Activated CD4-positive, alpha-beta memory T cell treated with anti-CD3 and anti-CD28 coated beads, Interleukin-2, amount 10 ng/mL, durations not matched to agents 7 days and 5 days (primary cell): ENCODE results near the gene HMGCLL1. TPM values are rescaled to one million over a fixed set of nuclear protein-coding genes. Genes with fewer than 3 reads are reported as not detected.

Source experiments
- CTCF ChIA-PET: fragments of 350-600 bp; sonication (Branson Sonifier 250); formaldehyde crosslinking; loops from one replicate; lab custom pipeline; 2021; ENCODE audit warnings: antibody characterized with exemption, inconsistent platforms; lab: Charles Lee
- POLR2A ChIA-PET: fragments of 350-600 bp; sonication (Branson Sonifier 250); formaldehyde crosslinking; loops from one replicate; lab custom pipeline; 2021; ENCODE audit warnings: antibody characterized with exemption; lab: Charles Lee
- DNase-seq: peaks from one replicate; pipeline ENCODE4 v3.0.0-alpha.2; 2020
- H3K27ac Mint-ChIP-seq: one replicate; pipeline ENCODE4 v1.8.0; 2021; ENCODE audit warnings: mild to moderate bottlenecking, mixed read lengths
- H3K27me3 Mint-ChIP-seq: one replicate; pipeline ENCODE4 v1.8.0; 2021; ENCODE audit warnings: mixed read lengths
- H3K36me3 Mint-ChIP-seq: one replicate; pipeline ENCODE4 v1.8.0; 2021; ENCODE audit warnings: low read depth, mixed read lengths
- H3K4me1 Mint-ChIP-seq: one replicate; pipeline ENCODE4 v1.8.0; 2021; ENCODE audit warnings: mixed read lengths
- H3K4me3 Mint-ChIP-seq: one replicate; pipeline ENCODE4 v1.8.0; 2021; ENCODE audit warnings: mild to moderate bottlenecking, mixed read lengths
- H3K9me3 Mint-ChIP-seq: one replicate; pipeline ENCODE4 v1.8.0; 2021; ENCODE audit warnings: mixed read lengths
- total RNA-seq, 2 experiments: library from RNA; stranded (reverse); gene quantifications; one replicate each; pipeline ENCODE4 v1.2.3, GENCODE V29; 2021

The HMGCLL1 gene
- total RNA-seq, 2 experiments from 2014 or later: not detected

DNA sequence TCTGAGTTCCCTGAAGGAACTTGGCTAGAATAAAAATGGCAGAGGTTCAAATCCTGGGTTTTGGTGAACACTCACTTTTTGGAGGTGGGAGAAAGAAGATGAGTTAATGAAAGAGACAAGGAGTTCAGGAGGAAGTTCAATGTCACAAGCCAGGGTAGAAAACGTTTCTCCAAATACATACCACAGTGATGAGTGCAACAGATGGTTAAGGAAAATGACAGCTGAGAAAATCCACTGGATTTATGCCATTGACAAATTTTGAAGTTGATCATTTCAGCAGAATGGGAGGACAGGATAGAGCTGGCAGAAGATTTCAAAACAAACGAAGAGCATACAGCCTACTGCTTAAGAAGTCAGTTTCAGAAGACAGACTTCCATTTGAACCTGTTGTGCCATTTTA lies 129.0 kb downstream of the HMGCLL1 start:
- ChIA-PET POLR2A (no interaction called here), CTCF (no interaction called here)
- Mint-ChIP-seq H3K9me3 (peaks cover 2% of the 10 kb centered on the region), H3K4me3 (no peak overlapping the region), H3K27ac (no peak overlapping the region), H3K27me3 (no peaks in the 10 kb centered on the region), H3K4me1 (no peaks in the 10 kb centered on the region), H3K36me3 (no peaks in the 10 kb centered on the region)
- DNase-seq: no peak

DNA sequence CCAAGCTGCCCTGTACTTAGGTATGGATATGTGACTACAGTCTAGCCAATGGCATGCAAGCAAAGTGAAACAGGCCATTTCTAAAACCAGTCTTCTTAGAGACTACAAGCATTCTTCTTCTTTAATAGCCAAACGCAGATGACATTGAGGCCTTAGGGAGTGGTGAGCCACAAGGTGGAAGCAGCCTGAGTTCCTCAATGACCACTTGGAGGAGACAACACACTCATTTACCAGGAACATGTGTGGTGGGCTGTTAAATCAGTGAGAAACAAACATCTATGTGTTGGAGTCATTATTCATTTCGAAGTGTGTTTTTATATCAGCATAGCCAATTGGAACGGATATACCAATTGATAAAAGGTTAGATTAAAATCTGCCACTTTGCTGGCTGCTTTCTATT lies 129.8 kb downstream of the HMGCLL1 start:
- peaks cover 2% of the 10 kb centered on the region for H3K9me3 Mint-ChIP-seq
- no peaks in the 10 kb centered on the region for H3K36me3 Mint-ChIP-seq
- no peaks in the 10 kb centered on the region for H3K4me1 Mint-ChIP-seq
- H3K27me3 Mint-ChIP-seq: no peaks in the 10 kb centered on the region
- no peak overlapping the region for H3K27ac Mint-ChIP-seq
- H3K4me3 Mint-ChIP-seq: no peak overlapping the region
- CTCF ChIA-PET: no interaction called here
- POLR2A ChIA-PET: no interaction called here
- no peak for DNase-seq

DNA sequence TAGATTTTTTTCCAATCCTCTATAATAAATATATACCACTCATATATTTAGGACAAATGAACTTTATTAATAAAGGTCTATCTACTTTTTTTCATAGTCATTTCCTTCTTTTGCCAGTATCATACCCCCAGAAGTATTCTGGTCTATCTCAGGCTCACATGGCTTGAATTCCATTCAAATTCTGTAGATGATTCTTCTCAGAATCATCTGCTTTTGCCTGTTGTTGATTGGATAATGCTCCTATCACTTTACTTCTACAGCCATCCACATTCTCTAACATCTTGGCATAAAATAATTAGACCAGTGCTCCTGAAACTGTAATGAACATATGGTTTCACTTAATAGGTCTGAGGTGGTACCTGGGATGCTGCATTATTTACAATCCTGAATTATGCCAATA lies 130.5 kb downstream of the HMGCLL1 start:
- no peak overlapping the region for H3K27ac Mint-ChIP-seq
- no peaks in the 10 kb centered on the region for H3K4me1 Mint-ChIP-seq
- H3K36me3 Mint-ChIP-seq: no peaks in the 10 kb centered on the region
- peaks cover 2% of the 10 kb centered on the region for H3K9me3 Mint-ChIP-seq
- CTCF ChIA-PET: no interaction called here
- POLR2A ChIA-PET: no interaction called here
- no peak overlapping the region for H3K4me3 Mint-ChIP-seq
- H3K27me3 Mint-ChIP-seq: no peaks in the 10 kb centered on the region
- DNase-seq: no peak

DNA sequence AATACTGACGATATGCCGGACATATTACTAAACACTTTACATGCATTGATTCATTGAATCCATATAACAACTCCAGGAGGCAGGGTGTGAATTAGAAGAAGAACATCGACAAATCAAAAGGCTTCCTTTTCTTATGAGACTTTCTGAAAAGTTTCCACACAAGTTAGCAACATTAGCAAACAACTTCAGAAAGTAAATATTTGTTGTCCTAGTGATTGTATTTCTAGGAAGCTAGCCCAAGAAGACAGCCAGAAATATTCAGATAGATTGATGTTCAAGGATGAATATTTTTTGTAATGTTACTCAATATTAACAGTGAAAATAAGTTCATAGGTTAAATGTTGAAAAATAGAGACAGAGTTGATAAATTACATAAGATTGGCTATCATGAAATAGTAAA lies 131.1 kb downstream of the HMGCLL1 start:
- H3K4me3 Mint-ChIP-seq: no peak overlapping the region
- peaks cover 2% of the 10 kb centered on the region for H3K9me3 Mint-ChIP-seq
- POLR2A ChIA-PET: no interaction called here
- H3K4me1 Mint-ChIP-seq: no peaks in the 10 kb centered on the region
- CTCF ChIA-PET: no interaction called here
- H3K27me3 Mint-ChIP-seq: no peaks in the 10 kb centered on the region
- H3K27ac Mint-ChIP-seq: no peak overlapping the region
- DNase-seq: no peak
- no peaks in the 10 kb centered on the region for H3K36me3 Mint-ChIP-seq

DNA sequence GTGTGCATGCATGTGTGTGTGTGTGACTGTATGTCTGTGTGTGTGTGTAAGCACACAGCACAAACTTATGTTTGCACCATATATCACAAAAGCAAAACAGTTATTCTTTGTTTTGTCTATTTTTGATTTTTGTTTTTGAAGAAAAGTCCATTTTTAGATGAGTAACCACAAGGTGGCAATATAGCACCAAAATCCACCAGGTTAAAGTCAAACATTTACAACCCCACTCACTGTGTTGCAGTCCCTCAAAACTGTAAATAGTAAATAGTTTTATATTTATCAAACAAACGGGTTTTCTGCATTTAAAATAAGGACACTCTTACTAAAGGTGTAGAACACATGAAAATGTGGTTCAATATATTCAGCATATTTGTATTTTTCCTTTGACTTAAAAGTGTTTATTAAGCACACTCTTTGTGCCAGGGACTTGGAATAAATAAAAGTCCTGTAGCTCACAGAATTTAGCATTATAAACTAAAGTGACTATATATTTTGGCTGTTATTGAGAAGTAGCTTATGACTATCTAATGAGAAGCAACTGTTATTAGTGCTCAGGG lies 133.3 kb downstream of the HMGCLL1 start:
- Mint-ChIP-seq H3K4me3 (no peak overlapping the region), H3K27me3 (no peaks in the 10 kb centered on the region), H3K27ac (no peak overlapping the region), H3K36me3 (no peaks in the 10 kb centered on the region), H3K9me3 (peaks cover 4% of the 10 kb centered on the region), H3K4me1 (no peaks in the 10 kb centered on the region)
- DNase-seq: no peak
- ChIA-PET POLR2A (no interaction called here), CTCF (no interaction called here)

DNA sequence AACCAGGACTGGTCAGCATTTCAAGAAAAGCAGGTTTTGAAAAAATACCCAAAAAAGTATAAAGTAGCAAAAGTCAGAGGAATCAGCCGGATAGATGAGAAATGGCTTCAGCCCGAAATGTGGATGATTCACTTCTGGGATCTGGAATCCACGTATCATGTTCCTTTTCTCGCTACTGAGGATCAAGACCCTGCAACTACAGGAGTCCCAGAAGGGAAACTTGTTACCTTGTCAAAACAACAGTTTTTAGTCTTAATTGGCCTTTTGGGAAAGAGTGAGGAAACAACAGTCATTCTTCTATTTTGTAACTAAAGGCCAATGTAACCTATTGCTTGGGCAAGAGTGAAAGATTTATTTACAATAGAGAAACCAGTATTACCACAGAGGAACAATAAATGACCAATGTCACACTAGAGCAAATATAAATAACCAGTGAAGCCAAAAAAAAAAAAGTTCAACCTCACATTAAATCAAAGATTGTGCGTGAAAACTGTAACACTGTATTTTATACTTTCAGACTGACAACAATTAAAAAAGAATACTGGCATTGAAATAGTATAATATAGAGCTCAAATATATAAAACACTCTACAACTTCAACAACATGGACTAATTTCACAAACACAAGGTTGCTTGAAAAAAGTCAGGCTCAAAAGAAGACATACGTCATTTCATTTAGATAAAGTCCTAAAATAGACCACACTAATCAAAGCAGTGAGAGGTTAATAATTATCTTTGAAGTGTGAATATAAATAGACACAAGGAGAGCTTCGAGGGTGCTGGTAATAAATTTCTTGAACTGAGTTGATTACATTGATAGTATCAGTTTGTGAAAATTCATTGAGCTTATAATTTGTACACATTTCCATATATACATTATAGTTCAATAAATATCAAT lies 135.5 kb downstream of the HMGCLL1 start:
- Mint-ChIP-seq H3K4me3 (no peak overlapping the region), H3K9me3 (peaks cover 4% of the 10 kb centered on the region), H3K27me3 (no peaks in the 10 kb centered on the region), H3K27ac (no peak overlapping the region), H3K36me3 (no peaks in the 10 kb centered on the region), H3K4me1 (no peaks in the 10 kb centered on the region)
- CTCF ChIA-PET: interaction anchor here (0.7 kb wide), 1 partner anchor 12 kb away, joined by 3 read pairs; no protein-coding TSS in a partner anchor
- POLR2A ChIA-PET: no interaction called here
- DNase-seq: no peak

DNA sequence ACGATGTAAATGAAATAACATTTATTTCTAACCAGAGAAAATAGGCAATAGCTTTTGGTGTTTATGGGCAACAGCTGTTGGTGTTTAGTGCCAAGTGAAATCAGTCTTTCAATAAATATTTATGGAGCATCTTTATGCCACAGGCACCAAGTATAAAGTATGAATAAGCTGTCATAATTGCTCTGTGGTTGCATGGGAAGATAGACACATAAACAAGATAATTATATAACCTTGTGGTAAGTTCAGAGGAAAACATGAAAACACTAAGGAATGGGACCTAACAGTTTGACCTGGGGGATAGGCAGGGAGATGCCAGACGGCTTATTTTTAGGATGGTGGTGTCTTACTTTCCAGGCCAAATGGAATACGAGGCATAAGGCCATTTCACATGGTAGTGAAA lies 140.8 kb downstream of the HMGCLL1 start:
- Mint-ChIP-seq H3K36me3 (no peaks in the 10 kb centered on the region), H3K27ac (no peak overlapping the region), H3K4me1 (no peaks in the 10 kb centered on the region), H3K4me3 (no peak overlapping the region), H3K27me3 (no peaks in the 10 kb centered on the region), H3K9me3 (peaks cover 7% of the 10 kb centered on the region)
- no peak for DNase-seq
- POLR2A ChIA-PET: no interaction called here
- CTCF ChIA-PET: no interaction called here

DNA sequence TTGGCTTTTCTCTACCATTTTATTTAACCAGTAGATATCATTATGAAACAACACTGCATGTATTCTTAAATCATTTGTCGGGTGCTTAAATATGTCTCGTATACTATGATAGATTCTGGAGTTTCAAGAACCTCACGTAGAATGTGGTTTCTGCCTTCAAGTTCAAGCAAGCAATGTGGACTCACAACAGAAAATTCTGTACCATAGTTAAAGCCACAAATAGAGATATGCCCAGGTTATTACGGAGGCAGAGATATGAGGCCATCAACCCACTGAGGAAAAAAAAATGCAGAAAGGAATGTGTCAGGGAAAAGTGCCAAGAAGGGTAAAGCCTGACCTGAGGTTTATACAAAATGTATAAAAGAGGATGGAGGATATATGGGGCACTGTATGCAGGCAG lies 141.9 kb downstream of the HMGCLL1 start:
- ChIA-PET POLR2A (no interaction called here), CTCF (no interaction called here)
- Mint-ChIP-seq H3K27me3 (no peaks in the 10 kb centered on the region), H3K9me3 (peaks cover 7% of the 10 kb centered on the region), H3K4me3 (no peak overlapping the region), H3K4me1 (no peaks in the 10 kb centered on the region), H3K27ac (no peak overlapping the region), H3K36me3 (no peaks in the 10 kb centered on the region)
- no peak for DNase-seq

DNA sequence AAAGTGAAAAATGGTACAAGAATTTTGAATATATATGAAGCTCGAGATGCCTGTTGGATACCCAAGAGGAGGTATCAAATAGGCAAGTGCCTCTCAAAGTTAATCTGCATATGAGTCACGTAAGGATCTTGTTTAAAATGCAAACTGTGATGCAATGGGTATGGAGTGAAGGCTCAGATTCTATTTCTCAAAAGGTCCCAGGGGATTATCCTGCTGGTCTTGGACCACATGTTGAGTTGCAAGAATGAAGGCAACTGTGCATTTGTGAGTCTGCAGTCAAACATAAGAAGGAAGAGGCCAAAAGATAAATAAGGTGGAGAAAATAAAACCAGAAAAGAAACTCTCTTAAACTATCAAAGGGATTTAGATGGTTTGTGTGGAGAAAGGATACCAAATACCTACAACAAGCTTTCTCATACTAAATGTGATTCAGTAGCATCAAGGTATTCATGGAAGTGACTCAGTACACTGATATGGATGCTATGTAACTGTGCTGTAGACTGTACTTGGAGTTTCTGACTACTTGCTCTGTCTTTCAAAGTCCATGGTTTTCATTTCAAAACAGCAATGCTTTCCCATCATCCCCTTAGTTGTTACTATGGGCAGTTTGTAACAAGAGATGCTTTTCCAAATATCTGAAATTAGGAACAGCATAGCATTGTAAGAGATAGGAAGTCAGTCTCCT lies 145.4 kb downstream of the HMGCLL1 start:
- Mint-ChIP-seq H3K27me3 (no peaks in the 10 kb centered on the region), H3K36me3 (no peaks in the 10 kb centered on the region), H3K4me3 (no peak overlapping the region), H3K9me3 (peaks cover 3% of the 10 kb centered on the region), H3K27ac (no peak overlapping the region), H3K4me1 (no peaks in the 10 kb centered on the region)
- ChIA-PET CTCF (no interaction called here), POLR2A (no interaction called here)
- no peak for DNase-seq

DNA sequence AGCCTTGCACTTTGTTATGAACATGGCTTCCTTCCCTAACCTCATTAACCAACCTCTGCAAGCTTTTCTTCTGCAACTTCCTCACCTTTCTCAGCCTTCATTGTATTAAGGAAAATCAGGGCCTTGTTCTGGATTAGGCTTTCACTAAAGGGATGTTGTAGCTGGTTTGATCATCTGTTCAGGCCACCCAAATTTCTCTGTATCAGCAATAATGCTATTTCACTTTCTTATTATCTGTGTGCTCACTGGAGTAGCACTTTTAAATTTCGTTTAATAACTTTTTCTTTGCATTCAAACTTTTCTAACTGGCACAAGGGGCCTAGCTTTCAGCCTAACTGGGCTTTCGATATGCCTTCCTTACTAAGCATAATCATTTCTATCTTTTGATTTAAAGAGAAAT lies 155.1 kb downstream of the HMGCLL1 start:
- H3K9me3 Mint-ChIP-seq: peaks cover 7% of the 10 kb centered on the region
- ChIA-PET CTCF (no interaction called here), POLR2A (no interaction called here)
- H3K4me3 Mint-ChIP-seq: no peak overlapping the region
- H3K36me3 Mint-ChIP-seq: no peaks in the 10 kb centered on the region
- DNase-seq: no peak
- no peaks in the 10 kb centered on the region for H3K4me1 Mint-ChIP-seq
- no peaks in the 10 kb centered on the region for H3K27me3 Mint-ChIP-seq
- no peak overlapping the region for H3K27ac Mint-ChIP-seq

DNA sequence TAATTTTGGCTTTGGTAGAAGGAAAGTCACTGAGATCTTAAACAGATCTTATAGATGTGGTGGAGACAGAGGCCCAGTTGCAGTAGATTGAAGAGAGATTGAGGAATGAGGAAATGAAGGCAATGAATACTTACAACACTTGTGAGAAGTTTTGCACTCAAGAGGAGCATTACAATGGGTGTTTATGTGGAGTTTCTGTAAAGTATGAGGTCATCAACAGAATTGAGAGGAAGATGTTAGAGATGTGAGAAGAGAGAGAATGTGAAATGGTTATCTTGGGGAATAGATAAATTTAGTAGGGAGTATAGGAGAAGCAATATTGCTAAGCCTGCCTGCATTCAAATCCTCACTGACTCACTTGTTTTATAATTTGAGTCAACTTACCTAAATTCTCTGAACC lies 168.3 kb downstream of the HMGCLL1 start:
- no peak for DNase-seq
- Mint-ChIP-seq H3K27me3 (no peaks in the 10 kb centered on the region), H3K27ac (no peak overlapping the region), H3K4me1 (no peaks in the 10 kb centered on the region), H3K4me3 (no peak overlapping the region), H3K9me3 (peaks cover 12% of the 10 kb centered on the region), H3K36me3 (no peaks in the 10 kb centered on the region)
- POLR2A ChIA-PET: no interaction called here
- CTCF ChIA-PET: no interaction called here

DNA sequence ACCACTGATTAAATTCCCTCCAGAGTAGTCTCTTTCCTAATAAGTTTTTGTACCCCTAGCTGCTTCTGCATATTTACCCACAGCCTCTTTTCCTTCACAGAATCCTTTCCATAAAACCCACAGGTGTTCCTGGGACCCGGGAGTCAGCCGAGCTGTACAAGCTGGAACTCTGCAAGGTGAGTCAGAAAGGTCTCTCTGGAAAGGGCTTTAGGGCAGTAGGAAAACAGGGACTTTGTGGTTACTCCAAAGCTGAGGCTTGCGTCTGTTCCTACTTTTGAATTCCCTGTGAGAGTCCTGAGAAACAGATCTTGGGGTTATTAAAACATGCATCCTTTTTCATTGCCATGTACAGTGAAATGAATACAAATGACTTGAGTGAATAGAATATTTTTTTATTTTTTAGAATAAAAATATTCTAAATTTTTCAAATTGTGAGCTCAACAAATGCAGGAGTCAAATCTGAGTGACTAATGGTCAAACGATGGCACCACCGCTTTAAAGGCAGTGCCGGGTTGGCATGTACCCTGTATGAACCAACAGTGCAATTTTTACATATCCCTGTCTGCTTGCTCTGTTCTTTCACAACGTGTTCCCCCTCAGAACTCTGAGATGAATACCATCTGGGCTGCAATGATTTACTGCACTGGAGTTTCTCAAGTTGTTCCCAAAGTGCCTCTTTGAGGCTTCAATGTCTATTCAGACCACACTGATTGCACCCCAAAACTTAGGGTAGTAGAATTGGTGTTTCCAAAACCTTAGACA lies 173.3 kb downstream of the HMGCLL1 start:
- Mint-ChIP-seq H3K36me3 (no peaks in the 10 kb centered on the region), H3K4me1 (no peaks in the 10 kb centered on the region), H3K27me3 (no peaks in the 10 kb centered on the region), H3K4me3 (no peak overlapping the region), H3K9me3 (peaks cover 9% of the 10 kb centered on the region), H3K27ac (no peak overlapping the region)
- ChIA-PET CTCF (no interaction called here), POLR2A (no interaction called here)
- DNase-seq: no peak

DNA sequence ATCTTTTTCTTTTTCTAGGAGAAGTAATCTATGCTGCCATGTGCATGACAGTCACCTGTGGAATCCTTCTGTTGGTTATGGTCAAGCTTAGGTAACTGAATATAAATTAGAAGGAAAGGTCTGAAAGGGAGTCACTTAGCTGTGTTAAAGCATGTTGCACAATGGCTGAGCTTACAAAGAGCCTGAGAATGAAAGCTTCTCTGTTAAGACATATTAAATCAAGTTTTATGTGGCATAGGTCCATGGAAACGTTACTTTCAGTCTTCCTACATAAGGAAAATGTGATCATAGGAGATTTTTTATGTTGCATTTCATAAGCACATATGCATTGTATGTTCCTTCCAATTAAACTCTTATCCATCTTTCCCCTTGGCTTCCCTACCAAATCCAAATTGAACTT lies 179.6 kb downstream of the HMGCLL1 start:
- ChIA-PET CTCF (interaction anchor here (0.6 kb wide), 1 partner anchor 9 kb away, joined by 3 read pairs; no protein-coding TSS in a partner anchor), POLR2A (no interaction called here)
- H3K4me3 Mint-ChIP-seq: no peak overlapping the region
- no peaks in the 10 kb centered on the region for H3K27me3 Mint-ChIP-seq
- H3K9me3 Mint-ChIP-seq: no peaks in the 10 kb centered on the region
- no peaks in the 10 kb centered on the region for H3K4me1 Mint-ChIP-seq
- no peak overlapping the region for H3K27ac Mint-ChIP-seq
- DNase-seq: no peak
- no peaks in the 10 kb centered on the region for H3K36me3 Mint-ChIP-seq
